Measurements from ENCODE around the gene SLC4A9. TPM values are rescaled to one million over a fixed set of nuclear protein-coding genes. Genes with fewer than 3 reads are reported as not detected.

SLC4A9 gene
- total and polyA plus RNA-seq, 5 donors = 0.05 to 0.26 (median 0.25) TPM; not detected in 2

- 92% methylated on average over 2 of the region's 2 CpGs for WGBS
- H3K27me3 ChIP-seq (ENCODE audit: control insufficient read depth, insufficient read depth) = no peaks in the 10 kb centered on the region
- H3K4me1 ChIP-seq (ENCODE audit: control insufficient read depth, insufficient read depth, low read length) = peaks cover 9% of the 10 kb centered on the region
- H3K4me3 ChIP-seq (ENCODE audit: low read length) = no peak overlapping the region
- ATAC-seq (no peak), DNase-seq (no peak)
- H3K27ac ChIP-seq (ENCODE audit: low read length) = no peak overlapping the region
- intact Hi-C loops (cut with DNase I) = no loop called here
- H3K9me3 ChIP-seq (ENCODE audit: control insufficient read depth, low read length) = no peaks in the 10 kb centered on the region
These were observed 63.6 kb downstream of the SLC4A9 start for GRCh38 chr5:140423609-140424008.

GRCh38 chr5:140424135-140424534 is 64.1 kb downstream of the SLC4A9 start:
- no peaks in the 10 kb centered on the region for H3K27me3 ChIP-seq (ENCODE audit: control insufficient read depth, insufficient read depth)
- no peak overlapping the region for H3K4me3 ChIP-seq (ENCODE audit: low read length)
- peaks cover 9% of the 10 kb centered on the region for H3K4me1 ChIP-seq (ENCODE audit: control insufficient read depth, insufficient read depth, low read length)
- H3K27ac ChIP-seq (ENCODE audit: low read length) = no peak overlapping the region
- H3K9me3 ChIP-seq (ENCODE audit: control insufficient read depth, low read length) = no peaks in the 10 kb centered on the region
- WGBS = 68% methylated on average over 3 of the region's 3 CpGs
- no peak for DNase-seq
- intact Hi-C loops (cut with DNase I) = no loop called here
- ATAC-seq = no peak

Other genes starting within 250 kb of the SLC4A9 start
- 10 to 100 TPM; 25.7 to 37.1 (median 32.9) TPM for gene PURA, start 246.1 kb upstream of the SLC4A9 start, total RNA-seq
- gene PURA, start 246.1 kb upstream of the SLC4A9 start, polyA plus RNA-seq = 6.1 TPM
- 10 to 100 TPM; 14.9 to 20.1 (median 16.9) TPM for gene IGIP, start 234.3 kb upstream of the SLC4A9 start, total RNA-seq
- gene IGIP, start 234.3 kb upstream of the SLC4A9 start, polyA plus RNA-seq = 9.8 TPM
- 10 to 100 TPM; 47.8 to 58.3 (median 51.1) TPM for gene CYSTM1, start 185.0 kb upstream of the SLC4A9 start, total RNA-seq
- 77.4 TPM for gene CYSTM1, start 185.0 kb upstream of the SLC4A9 start, polyA plus RNA-seq
- 10 to 100 TPM; 57.6 to 71.9 (median 63.6) TPM for gene PFDN1, start 57.1 kb upstream of the SLC4A9 start, total RNA-seq
- gene PFDN1, start 57.1 kb upstream of the SLC4A9 start, polyA plus RNA-seq = 144 TPM
- gene HBEGF, start 13.6 kb upstream of the SLC4A9 start, total RNA-seq = 10 to 100 TPM; 17.6 to 26.8 (median 19.5) TPM
- gene HBEGF, start 13.6 kb upstream of the SLC4A9 start, polyA plus RNA-seq = 31.0 TPM
- gene ANKHD1, start 41.6 kb downstream of the SLC4A9 start, total RNA-seq = 10 to 100 TPM; 59.8 to 69.1 (median 62.4) TPM
- 36.1 TPM for gene ANKHD1, start 41.6 kb downstream of the SLC4A9 start, polyA plus RNA-seq
- 10 to 100 TPM; 11.2 to 24.0 (median 13.2) TPM for gene EIF4EBP3, start 187.5 kb downstream of the SLC4A9 start, total RNA-seq
- gene EIF4EBP3, start 187.5 kb downstream of the SLC4A9 start, polyA plus RNA-seq = 24.6 TPM
- gene SRA1, start 197.3 kb downstream of the SLC4A9 start, total RNA-seq = 10 to 100 TPM; 25.9 to 32.7 (median 28.2) TPM
- 31.1 TPM for gene SRA1, start 197.3 kb downstream of the SLC4A9 start, polyA plus RNA-seq
- gene APBB3, start 204.4 kb downstream of the SLC4A9 start, total RNA-seq = 10 to 100 TPM; 13.2 to 19.2 (median 16.0) TPM
- 16.7 TPM for gene APBB3, start 204.4 kb downstream of the SLC4A9 start, polyA plus RNA-seq
- 10 to 100 TPM; 58.2 to 77.3 (median 71.0) TPM for gene SLC35A4, start 204.6 kb downstream of the SLC4A9 start, total RNA-seq
- 44.6 TPM for gene SLC35A4, start 204.6 kb downstream of the SLC4A9 start, polyA plus RNA-seq

Data from right cardiac atrium (tissue), 5 donors.